Measurements from ENCODE around the gene GCK.

DNA sequence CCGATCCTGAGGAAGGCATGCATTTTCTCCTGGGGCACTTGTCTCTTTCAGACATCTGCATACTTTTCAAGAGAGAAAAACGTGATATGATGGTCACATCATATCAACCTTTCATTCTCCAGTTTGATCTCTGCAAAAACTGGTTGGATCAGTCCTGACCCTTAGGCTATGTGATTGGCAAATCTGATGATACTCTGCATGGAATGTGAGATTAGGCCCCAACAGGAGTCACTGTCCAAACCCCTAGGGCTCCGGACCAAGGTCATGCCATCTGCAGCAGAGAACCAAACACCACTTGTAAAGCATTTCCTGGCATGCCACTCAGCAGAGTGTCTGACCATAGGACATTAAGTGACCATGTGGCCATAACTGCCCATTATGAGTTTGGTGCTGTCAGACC lies 8.6 kb downstream of the GCK start:
- TF ChIP-seq, protein P1, sequence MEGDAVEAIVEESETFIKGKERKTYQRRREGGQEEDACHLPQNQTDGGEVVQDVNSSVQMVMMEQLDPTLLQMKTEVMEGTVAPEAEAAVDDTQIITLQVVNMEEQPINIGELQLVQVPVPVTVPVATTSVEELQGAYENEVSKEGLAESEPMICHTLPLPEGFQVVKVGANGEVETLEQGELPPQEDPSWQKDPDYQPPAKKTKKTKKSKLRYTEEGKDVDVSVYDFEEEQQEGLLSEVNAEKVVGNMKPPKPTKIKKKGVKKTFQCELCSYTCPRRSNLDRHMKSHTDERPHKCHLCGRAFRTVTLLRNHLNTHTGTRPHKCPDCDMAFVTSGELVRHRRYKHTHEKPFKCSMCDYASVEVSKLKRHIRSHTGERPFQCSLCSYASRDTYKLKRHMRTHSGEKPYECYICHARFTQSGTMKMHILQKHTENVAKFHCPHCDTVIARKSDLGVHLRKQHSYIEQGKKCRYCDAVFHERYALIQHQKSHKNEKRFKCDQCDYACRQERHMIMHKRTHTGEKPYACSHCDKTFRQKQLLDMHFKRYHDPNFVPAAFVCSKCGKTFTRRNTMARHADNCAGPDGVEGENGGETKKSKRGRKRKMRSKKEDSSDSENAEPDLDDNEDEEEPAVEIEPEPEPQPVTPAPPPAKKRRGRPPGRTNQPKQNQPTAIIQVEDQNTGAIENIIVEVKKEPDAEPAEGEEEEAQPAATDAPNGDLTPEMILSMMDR (IDR thresholded peaks at IDR 0.05), result no peak
- TF ChIP-seq POLR2A (IDR thresholded peaks at IDR 0.05), result no peak

All from adrenal gland (tissue), 5 donors.